ENCODE data around the gene TMEM39B.
"Not testable (repeated sequence)": the region's sequence is repeated elsewhere in the genome, so short reads cannot be mapped to it uniquely, and the experiment has no call there.

Gene TMEM39B

DNA sequence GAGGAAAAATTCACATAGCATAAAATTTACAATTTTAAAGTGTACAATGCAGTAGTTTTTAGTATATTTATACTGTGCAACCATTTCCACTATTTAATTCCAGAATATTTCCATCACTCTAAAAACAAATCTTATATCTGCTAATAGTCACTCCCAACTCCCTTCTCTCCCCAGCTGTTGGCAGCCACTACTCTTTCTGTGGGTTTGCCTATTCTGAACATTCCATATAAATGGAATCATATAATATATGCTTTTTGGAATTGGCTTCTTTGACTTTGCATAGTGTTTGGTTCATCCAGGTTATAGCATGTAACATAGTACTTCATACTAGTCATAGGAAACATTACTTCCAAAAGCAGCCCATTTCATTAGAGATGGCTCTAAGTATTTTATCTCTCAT lies 25.0 kb upstream of the TMEM39B start:
- Histone ChIP-seq H3K27ac (ENCODE audit: low read depth, low read length, severe bottlenecking) (no peak overlapping the region), H3K36me3 (ENCODE audit: control insufficient read depth, insufficient read depth, low read length) (peaks cover 55% of the 10 kb centered on the region), H3K4me1 (ENCODE audit: control insufficient read depth, insufficient read depth, low read length, poor library complexity, severe bottlenecking) (no peaks in the 10 kb centered on the region), H3K4me3 (ENCODE audit: extremely low read depth, insufficient read depth, low read length, poor library complexity, severe bottlenecking) (no peak overlapping the region), H3K9me3 (ENCODE audit: control insufficient read depth, low read length) (no peaks in the 10 kb centered on the region)

DNA sequence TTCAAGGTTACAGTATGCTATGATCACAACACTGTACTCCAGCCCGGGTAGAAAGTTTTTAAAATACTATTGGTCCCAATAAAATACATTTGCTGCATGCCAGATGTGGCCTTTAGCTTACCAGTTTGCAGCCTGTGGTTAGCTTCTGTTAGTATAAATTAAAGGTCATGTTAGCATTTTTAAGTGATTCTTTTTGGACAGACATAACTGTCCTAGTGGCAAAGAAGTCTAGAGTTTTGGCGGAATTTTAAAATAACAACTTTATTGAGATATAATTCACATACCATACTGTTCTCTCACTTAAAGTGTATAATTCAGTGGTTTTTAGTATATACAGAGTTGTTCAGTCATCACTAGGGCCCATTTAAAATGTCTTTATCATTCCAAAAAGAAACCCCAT lies 24.3 kb upstream of the TMEM39B start:
- no peaks in the 10 kb centered on the region for H3K9me3 ChIP-seq (ENCODE audit: control insufficient read depth, low read length)
- peaks cover 63% of the 10 kb centered on the region for H3K36me3 ChIP-seq (ENCODE audit: control insufficient read depth, insufficient read depth, low read length)
- WGBS, 2 experiments (ENCODE audit: insufficient coverage in 2 of 2), result no CpG with 5 or more reads among the region's 2 CpGs
- no peaks in the 10 kb centered on the region for H3K4me1 ChIP-seq (ENCODE audit: control insufficient read depth, insufficient read depth, low read length, poor library complexity, severe bottlenecking)
- no peak overlapping the region for H3K27ac ChIP-seq (ENCODE audit: low read depth, low read length, severe bottlenecking)
- H3K4me3 ChIP-seq (ENCODE audit: extremely low read depth, insufficient read depth, low read length, poor library complexity, severe bottlenecking), result no peak overlapping the region

DNA sequence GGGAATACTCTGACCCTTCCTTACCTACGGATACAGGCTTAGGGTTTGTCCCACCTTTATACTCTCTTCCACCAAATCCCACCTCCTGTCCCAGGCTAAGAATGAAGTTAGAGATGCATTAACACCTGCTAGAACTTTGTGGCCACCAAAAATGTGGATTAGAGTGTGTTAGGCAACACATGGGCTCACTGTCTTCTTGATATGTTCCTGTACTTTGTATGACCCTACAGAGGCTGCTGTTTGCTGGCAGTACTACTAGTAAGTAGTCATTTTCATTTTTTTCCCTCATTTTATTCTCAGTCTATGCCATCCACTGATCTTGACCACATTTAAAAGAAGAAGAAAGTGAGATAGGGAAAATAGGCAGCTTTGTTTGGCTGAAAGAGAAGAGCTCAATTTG lies 21.0 kb upstream of the TMEM39B start:
- WGBS, 2 experiments (ENCODE audit: insufficient coverage in 2 of 2), result 100% methylated on average over 1 of the region's 1 CpG; no CpG with 5 or more reads in 1 of the 2 experiments
- no peaks in the 10 kb centered on the region for H3K9me3 ChIP-seq (ENCODE audit: control insufficient read depth, low read length)
- H3K4me3 ChIP-seq (ENCODE audit: extremely low read depth, insufficient read depth, low read length, poor library complexity, severe bottlenecking), result no peak overlapping the region
- no peak overlapping the region for H3K27ac ChIP-seq (ENCODE audit: low read depth, low read length, severe bottlenecking)
- H3K4me1 ChIP-seq (ENCODE audit: control insufficient read depth, insufficient read depth, low read length, poor library complexity, severe bottlenecking), result no peaks in the 10 kb centered on the region
- peaks cover 95% of the 10 kb centered on the region for H3K36me3 ChIP-seq (ENCODE audit: control insufficient read depth, insufficient read depth, low read length)

DNA sequence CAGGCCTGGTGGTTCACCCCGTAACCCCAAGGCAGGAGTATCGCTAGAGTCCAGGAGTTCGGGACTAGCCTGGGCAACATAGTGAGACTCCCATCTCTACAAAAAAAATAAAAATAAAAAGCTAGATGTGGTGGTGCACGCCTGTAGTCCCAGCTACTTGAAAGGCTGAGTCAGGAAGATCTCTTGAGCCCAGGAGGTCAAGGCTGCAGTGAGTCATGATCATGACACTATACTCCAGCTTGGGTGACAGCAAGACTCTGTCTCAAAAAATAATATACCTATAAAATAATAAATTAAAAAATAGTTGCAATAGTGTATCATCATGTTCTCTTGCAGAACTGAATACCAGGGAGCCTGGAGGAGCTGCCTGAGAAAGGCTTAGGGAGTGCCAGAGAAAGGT lies 19.9 kb upstream of the TMEM39B start:
- no peaks in the 10 kb centered on the region for H3K9me3 ChIP-seq (ENCODE audit: control insufficient read depth, low read length)
- no peak overlapping the region for H3K4me3 ChIP-seq (ENCODE audit: extremely low read depth, insufficient read depth, low read length, poor library complexity, severe bottlenecking)
- no peak overlapping the region for H3K27ac ChIP-seq (ENCODE audit: low read depth, low read length, severe bottlenecking)
- 94% methylated on average over 2 of the region's 4 CpGs; no CpG with 5 or more reads in 1 of the 2 experiments for WGBS, 2 experiments (ENCODE audit: insufficient coverage in 2 of 2)
- no peaks in the 10 kb centered on the region for H3K4me1 ChIP-seq (ENCODE audit: control insufficient read depth, insufficient read depth, low read length, poor library complexity, severe bottlenecking)
- H3K36me3 ChIP-seq (ENCODE audit: control insufficient read depth, insufficient read depth, low read length), result peaks cover 97% of the 10 kb centered on the region

DNA sequence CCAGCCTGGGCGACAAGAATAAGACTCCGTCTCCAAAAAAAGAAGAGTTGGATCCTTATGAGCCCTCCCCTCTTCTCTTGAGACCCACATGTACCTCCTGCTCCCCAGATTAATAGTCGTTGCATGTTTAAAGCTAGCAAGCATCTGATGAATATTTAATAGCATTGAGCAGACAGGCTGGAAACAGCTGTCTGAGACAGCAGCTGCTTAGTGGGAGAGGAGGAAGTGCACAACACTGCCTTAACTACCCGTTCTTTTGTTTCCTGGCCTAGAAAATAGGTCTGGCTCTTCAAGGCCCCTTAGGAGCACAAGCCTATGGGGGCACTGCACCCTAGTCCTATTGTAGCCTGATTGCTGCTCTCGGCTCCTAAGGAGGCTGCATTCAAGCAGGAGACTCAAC lies 17.3 kb upstream of the TMEM39B start:
- WGBS, 2 experiments (ENCODE audit: insufficient coverage in 2 of 2), result 94 to 100% methylated on average over 1 to 4 of the region's 5 CpGs
- peaks cover 98% of the 10 kb centered on the region for H3K36me3 ChIP-seq (ENCODE audit: control insufficient read depth, insufficient read depth, low read length)
- H3K27ac ChIP-seq (ENCODE audit: low read depth, low read length, severe bottlenecking), result peak overlapping the region; percentile 6
- peaks cover 3% of the 10 kb centered on the region for H3K4me1 ChIP-seq (ENCODE audit: control insufficient read depth, insufficient read depth, low read length, poor library complexity, severe bottlenecking)
- no peaks in the 10 kb centered on the region for H3K9me3 ChIP-seq (ENCODE audit: control insufficient read depth, low read length)
- no peak overlapping the region for H3K4me3 ChIP-seq (ENCODE audit: extremely low read depth, insufficient read depth, low read length, poor library complexity, severe bottlenecking)

DNA sequence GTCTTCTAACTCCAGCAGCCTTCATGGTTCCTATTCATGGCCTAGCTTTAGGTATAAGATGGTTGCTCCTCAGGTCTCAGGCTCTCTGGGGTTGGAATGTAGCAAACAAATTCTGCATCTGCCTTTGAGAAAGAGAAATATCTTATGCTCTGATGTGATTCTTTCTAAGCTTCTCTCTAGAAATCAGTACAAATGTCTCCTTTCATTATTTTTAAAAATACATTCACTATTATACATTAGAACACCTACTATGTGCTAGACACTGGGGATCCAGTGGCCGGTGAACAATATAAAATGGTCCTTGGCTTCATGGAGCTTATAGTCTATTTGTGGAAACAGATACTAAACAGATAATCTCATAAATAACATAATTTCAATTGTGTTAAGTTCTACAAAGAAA lies 16.1 kb upstream of the TMEM39B start:
- WGBS, 2 experiments (ENCODE audit: insufficient coverage in 2 of 2), result no CpG with 5 or more reads among the region's 1 CpG
- no peak overlapping the region for H3K4me3 ChIP-seq (ENCODE audit: extremely low read depth, insufficient read depth, low read length, poor library complexity, severe bottlenecking)
- H3K4me1 ChIP-seq (ENCODE audit: control insufficient read depth, insufficient read depth, low read length, poor library complexity, severe bottlenecking), result peaks cover 11% of the 10 kb centered on the region
- H3K9me3 ChIP-seq (ENCODE audit: control insufficient read depth, low read length), result no peaks in the 10 kb centered on the region
- H3K27ac ChIP-seq (ENCODE audit: low read depth, low read length, severe bottlenecking), result no peak overlapping the region
- peaks cover 98% of the 10 kb centered on the region for H3K36me3 ChIP-seq (ENCODE audit: control insufficient read depth, insufficient read depth, low read length)

DNA sequence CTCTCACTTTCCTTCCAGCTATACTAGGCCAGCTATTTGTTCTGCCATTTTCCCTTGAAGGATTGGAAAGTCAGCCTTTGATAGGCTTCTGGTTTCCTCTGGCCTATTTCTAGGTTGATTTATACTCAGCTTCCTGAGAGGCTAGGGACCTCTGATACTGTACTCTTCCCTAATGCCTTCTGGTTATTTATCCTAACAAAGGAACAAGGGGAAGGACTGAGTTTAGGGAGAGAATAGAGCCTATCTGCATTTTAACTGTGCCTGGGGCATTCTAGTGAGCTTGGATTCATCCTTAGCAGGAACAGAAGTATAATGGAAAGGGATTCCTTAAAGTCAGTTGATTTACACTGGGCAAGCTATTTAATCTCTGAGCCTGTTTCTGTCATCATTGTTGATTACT lies 11.8 kb upstream of the TMEM39B start:
- Histone ChIP-seq H3K4me1 (ENCODE audit: control insufficient read depth, insufficient read depth, low read length, poor library complexity, severe bottlenecking) (peaks cover 29% of the 10 kb centered on the region), H3K4me3 (ENCODE audit: extremely low read depth, insufficient read depth, low read length, poor library complexity, severe bottlenecking) (no peak overlapping the region), H3K9me3 (ENCODE audit: control insufficient read depth, low read length) (no peaks in the 10 kb centered on the region), H3K36me3 (ENCODE audit: control insufficient read depth, insufficient read depth, low read length) (peaks cover 82% of the 10 kb centered on the region), H3K27ac (ENCODE audit: low read depth, low read length, severe bottlenecking) (peak overlapping the region; percentile 69)

DNA sequence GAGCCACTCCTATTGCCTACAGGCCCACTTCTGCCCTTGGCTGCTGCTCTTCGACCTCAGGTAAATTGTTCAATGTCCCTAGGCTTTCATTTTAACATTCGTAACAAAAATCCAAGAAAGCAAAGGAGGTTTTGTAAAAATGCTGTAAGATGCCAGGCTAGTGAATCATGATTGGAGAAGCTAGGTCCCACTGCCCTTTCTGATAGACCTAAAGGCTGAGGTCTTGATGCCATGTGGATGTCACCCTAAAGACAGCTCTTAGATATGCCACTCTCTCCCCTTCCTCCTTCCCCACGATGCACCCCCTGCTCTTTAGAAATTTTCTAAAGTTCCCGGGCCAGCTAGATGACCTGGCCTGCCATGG lies 9.9 kb upstream of the TMEM39B start:
- H3K4me1 ChIP-seq (ENCODE audit: control insufficient read depth, insufficient read depth, low read length, poor library complexity, severe bottlenecking), result peaks cover 29% of the 10 kb centered on the region
- WGBS, 2 experiments (ENCODE audit: insufficient coverage in 2 of 2), result 80% methylated on average over 1 of the region's 4 CpGs; no CpG with 5 or more reads in 1 of the 2 experiments
- H3K9me3 ChIP-seq (ENCODE audit: control insufficient read depth, low read length), result no peaks in the 10 kb centered on the region
- peaks cover 65% of the 10 kb centered on the region for H3K36me3 ChIP-seq (ENCODE audit: control insufficient read depth, insufficient read depth, low read length)
- H3K4me3 ChIP-seq (ENCODE audit: extremely low read depth, insufficient read depth, low read length, poor library complexity, severe bottlenecking), result no peak overlapping the region
- peak overlapping the region; percentile 96 for H3K27ac ChIP-seq (ENCODE audit: low read depth, low read length, severe bottlenecking)

DNA sequence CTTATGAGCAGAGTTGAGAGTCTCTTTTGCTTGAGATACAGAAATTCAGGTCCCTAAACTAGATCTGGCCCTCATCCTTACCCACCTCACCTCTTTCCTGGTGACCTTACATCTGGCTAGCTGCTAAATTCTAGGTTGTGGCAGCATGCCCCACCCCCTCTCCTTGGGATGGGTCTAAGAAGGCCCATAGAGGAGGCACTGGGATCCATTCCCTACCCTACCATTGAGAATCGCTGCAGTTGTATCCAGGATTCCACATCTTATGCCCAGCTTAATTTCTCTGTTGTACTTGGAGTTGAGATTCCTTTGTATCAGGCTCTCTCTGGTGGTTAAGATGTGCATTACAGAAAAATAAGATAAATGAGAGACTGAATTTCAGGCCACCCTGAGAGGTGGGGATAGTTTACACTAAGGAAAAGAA lies 9.5 kb upstream of the TMEM39B start:
- Histone ChIP-seq H3K36me3 (ENCODE audit: control insufficient read depth, insufficient read depth, low read length) (peaks cover 61% of the 10 kb centered on the region), H3K27ac (ENCODE audit: low read depth, low read length, severe bottlenecking) (peak overlapping the region; percentile 96)
- no CpG with 5 or more reads among the region's 1 CpG for WGBS, 2 experiments (ENCODE audit: insufficient coverage in 2 of 2)

DNA sequence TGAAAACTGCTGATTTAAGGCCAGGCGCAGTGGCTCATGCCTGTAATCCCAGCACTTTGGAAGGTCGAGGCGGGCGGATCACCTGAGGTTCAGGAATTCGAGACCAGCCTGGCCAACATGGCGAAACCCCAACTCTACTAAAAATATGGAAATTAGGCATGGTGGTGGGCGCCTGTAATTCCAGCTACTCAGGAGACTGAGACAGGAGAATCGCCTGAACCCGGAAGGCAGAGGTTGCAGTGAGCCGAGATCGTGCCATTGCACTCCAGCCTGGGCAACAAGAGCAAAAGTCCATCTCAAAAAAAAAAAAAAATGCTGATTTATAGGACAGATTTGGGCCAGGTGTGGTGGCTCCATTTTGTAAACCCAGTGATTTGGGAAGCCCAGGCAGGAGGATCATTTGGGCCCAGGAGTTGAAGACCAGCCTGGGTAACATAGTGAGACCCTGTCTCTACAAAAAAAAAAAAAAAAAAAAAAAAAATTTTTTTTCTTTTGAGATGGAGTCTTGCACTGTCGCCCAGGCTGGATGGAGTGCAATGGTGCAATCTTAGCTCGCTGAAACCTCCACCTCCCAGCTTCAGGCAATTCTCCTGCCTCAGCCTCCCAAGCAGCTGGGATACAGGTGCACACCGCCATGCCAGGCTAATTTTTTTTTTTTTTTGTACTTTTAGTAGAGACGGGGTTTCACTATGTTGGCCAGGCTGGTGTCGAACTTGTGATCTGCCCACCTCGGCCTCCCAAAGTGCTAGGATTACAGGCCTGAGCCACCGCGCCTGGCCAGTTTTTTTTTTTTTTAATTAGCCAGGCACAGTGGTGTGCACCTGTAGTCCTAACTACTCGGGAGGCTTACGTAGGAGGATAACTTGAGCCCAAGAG lies 6.9 kb upstream of the TMEM39B start:
- H3K9me3 ChIP-seq (ENCODE audit: control insufficient read depth, low read length); H3K4me3 ChIP-seq (ENCODE audit: extremely low read depth, insufficient read depth, low read length, poor library complexity, severe bottlenecking): not testable (repeated sequence)
- 92 to 94% methylated on average over 13 to 18 of the region's 21 CpGs for WGBS, 2 experiments (ENCODE audit: insufficient coverage in 2 of 2)
- Histone ChIP-seq H3K27ac (ENCODE audit: low read depth, low read length, severe bottlenecking) (peak overlapping the region; percentile 41), H3K4me1 (ENCODE audit: control insufficient read depth, insufficient read depth, low read length, poor library complexity, severe bottlenecking) (peaks cover 30% of the 10 kb centered on the region), H3K36me3 (ENCODE audit: control insufficient read depth, insufficient read depth, low read length) (peaks cover 35% of the 10 kb centered on the region)

More for the DNA sequence above, 9.5 kb upstream of the TMEM39B start:
- H3K4me1 ChIP-seq (ENCODE audit: control insufficient read depth, insufficient read depth, low read length, poor library complexity, severe bottlenecking), result peaks cover 29% of the 10 kb centered on the region
- no peaks in the 10 kb centered on the region for H3K9me3 ChIP-seq (ENCODE audit: control insufficient read depth, low read length)
- no peak overlapping the region for H3K4me3 ChIP-seq (ENCODE audit: extremely low read depth, insufficient read depth, low read length, poor library complexity, severe bottlenecking)

DNA sequence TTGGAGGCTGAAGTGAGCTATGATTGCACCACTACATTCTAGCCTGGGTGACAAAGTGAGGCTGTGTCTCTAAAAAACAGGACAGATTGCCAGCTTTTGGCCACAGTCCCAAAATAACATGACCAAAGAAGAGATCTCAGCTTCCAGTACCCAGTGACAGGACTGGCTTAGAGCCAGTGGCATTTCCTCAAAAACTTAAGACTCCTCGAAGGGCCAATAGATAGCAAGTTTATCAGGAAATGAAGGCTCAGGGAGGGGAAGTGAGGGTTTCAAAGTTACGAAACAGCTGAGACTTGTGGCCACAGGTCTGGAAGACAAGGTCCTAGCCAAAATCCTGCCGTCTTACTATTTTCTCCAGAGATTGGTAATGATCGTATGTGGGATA lies 6.3 kb upstream of the TMEM39B start:
- Histone ChIP-seq H3K9me3 (ENCODE audit: control insufficient read depth, low read length) (peaks cover 5% of the 10 kb centered on the region), H3K4me1 (ENCODE audit: control insufficient read depth, insufficient read depth, low read length, poor library complexity, severe bottlenecking) (peaks cover 26% of the 10 kb centered on the region), H3K4me3 (ENCODE audit: extremely low read depth, insufficient read depth, low read length, poor library complexity, severe bottlenecking) (no peak overlapping the region), H3K27ac (ENCODE audit: low read depth, low read length, severe bottlenecking) (peak overlapping the region; percentile 41), H3K36me3 (ENCODE audit: control insufficient read depth, insufficient read depth, low read length) (peaks cover 28% of the 10 kb centered on the region)
- WGBS, 2 experiments (ENCODE audit: insufficient coverage in 2 of 2), result 73 to 79% methylated on average over 2 of the region's 4 CpGs

Measured in mesodermal cell (in vitro differentiated cells).